Islet of Langerhans (tissue), 1 donor: ENCODE results near the gene ZNF470.

Source experiments
- FAIRE-seq: peaks from one replicate; lab custom pipeline; 2011; peaks lifted over from hg19 to GRCh38; lab: Jason Lieb, UNC

ZNF470 gene

DNA sequence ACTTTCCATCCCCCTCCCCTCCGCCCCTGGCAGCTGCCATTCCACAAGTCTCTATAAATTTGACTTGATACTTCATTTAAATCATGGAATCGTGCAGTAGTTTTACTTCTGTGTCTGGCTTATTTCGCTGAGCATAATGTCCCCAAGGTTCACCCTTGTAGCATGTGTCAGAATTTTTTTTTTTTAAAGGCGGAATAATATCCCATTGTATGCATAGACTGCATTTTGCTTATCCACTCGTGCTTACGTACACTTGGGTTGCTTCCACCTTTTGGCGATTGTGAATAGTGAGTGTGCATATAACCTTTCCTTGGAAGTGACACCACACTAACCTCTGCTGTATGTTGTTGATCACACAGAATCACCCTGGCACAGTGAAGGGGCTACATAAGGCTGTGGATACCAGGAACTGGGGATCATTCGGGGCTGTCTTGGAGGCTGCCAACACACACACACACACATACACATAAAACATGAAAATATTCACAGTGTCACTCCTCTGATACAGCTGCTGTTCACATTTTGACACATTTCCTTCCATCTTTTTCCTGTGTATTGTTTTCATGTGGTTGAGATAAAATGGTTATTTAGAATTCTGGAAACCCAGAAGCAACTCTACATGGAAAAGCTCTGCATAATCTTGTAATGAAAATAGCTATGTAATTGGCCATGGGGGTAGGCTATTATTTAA lies 41.2 kb downstream of the ZNF470 start:
- FAIRE-seq, result no peak

DNA sequence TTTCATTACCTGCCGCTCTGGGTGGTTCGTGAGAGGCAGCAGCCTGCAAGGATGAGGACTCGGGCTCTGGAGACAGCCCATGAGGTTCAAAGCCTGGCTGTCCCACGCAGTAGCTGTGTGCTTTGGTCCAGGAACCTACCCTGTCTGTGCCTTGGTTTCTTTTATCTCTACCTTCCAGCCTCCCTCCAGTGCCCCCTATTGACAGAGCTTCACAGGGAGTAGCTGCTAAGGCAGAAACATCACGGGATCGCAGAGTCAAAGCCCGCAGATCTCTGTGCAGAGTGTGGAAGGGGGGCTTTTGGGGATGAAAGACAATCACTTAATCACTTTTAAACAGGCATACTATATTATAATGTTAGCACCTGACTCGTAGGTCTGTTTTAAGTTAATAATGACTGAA lies 44.0 kb downstream of the ZNF470 start:
- no peak for FAIRE-seq

DNA sequence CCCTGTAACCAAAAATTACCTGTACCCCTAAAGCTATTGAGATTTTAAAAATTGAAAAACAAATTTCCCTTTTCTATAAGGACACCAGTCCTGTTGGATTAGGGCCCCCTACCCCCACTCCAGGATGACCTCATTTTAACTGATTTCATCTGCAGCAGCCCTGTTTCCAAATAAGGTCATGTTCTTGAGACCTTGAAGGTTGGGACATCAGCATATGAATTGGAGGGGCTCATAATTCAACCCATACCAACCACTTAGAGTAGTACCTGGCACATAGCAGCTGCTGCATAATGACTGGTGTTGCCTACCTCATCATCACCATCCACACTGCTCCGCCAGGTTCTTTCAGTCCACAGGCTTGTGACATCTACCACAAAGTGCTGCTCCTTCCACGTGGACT lies 45.5 kb downstream of the ZNF470 start:
- no peak for FAIRE-seq

DNA sequence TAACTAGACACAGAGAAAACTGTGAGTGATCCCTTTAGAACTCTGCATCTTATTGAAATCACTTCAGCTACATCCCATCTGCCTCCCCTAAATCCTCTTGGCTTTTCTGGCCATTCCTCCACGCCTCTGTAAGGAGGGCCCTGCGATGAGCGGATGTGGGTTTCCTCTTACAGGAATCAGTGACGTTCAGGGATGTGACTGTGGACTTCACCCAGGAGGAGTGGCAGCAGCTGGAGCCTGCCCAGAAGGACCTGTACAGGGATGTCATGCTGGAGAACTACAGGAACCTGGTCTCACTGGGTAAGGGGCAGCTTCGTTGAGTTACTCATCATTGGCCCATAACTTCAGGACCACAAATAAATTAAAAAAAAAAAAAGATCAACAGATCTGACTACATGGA lies 46.4 kb downstream of the ZNF470 start:
- no peak for FAIRE-seq

DNA sequence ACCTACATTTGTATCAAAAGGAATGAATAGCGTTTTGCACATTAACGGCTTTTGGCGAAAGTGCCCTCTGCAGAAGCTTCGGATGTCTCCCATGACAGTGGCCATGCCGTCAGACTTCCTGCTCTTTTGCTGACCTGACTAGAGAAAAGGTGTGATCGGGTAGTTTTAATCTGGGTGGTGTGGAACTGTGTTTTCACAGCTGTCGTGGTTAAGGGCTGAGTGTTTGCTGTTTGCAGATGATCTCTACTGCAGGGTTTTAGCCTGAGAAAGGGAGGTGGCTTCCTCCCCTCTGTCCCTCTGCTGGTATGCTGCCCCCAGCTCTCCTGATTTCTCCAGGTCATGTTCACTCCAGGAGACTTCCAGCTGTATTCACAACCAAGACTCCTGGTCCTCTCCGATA lies 50.3 kb downstream of the ZNF470 start:
- no peak for FAIRE-seq

DNA sequence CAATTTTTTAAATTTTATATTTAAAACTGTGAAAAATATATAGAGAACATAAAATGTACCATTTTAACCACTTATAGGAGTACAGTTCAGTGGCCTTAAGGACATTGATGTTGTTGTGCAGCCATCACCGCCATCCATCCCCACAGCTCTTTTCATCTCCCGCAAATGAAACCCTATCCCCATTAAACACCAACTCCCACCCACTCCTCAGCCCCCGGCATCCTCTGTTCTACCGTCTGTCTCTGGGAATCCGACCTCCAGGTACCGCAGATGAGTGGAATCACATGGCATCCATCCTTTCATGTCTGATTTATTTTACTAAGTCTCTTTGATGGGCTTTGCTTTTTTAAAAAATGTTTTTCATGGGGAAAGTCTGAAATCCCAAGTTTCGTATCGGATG lies 51.9 kb downstream of the ZNF470 start:
- no peak for FAIRE-seq

DNA sequence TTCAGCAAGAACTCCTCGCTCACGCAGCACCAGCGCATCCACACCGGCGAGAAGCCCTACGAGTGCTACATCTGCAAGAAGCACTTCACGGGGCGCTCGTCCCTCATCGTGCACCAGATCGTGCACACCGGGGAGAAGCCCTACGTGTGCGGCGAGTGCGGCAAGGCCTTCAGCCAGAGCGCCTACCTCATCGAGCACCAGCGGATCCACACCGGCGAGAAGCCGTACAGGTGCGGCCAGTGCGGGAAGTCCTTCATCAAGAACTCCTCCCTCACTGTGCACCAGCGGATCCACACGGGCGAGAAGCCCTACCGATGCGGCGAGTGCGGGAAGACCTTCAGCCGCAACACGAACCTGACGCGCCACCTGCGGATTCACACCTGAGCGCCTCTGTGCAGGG lies 55.1 kb downstream of the ZNF470 start:
- FAIRE-seq, result no peak

DNA sequence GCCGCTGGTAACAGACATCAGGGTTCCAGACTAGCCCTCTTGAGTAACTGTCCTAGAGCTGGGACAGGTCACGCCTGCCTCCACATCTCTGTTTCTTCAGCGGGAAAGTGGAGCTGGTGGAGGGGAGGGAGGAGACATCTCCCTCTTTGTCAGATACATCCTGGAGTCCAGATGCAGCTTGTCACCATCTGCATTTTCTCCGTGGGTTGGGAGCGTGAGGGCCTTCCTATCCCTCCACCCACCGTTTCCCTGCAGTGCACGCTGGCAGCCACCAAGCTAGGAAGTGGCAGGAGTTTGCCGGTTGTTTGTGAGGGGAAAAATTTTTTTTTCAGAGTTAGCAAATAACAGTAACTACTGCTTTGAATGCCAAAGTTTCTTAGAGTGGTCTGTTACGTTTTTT lies 55.7 kb downstream of the ZNF470 start:
- FAIRE-seq, result no peak

DNA sequence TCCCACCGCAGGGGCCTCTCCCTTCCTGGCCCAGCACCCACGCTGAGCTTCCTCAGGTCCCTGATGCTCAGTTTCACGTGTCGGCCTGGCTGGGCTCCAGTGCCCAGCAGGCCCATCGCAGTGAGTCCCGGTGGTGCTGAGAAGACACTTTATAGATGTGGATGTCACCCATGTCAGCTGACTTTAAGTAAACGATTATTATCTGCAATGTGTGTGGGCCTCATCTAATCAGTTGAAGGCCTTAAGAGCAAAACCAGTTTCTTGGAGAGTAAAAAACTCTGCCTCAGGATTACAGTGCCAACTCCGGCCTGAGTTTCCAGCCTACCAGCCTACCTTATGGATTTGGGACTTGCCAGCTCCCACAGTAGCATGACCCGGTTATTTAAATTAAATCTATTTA lies 58.4 kb downstream of the ZNF470 start:
- FAIRE-seq, result no peak

DNA sequence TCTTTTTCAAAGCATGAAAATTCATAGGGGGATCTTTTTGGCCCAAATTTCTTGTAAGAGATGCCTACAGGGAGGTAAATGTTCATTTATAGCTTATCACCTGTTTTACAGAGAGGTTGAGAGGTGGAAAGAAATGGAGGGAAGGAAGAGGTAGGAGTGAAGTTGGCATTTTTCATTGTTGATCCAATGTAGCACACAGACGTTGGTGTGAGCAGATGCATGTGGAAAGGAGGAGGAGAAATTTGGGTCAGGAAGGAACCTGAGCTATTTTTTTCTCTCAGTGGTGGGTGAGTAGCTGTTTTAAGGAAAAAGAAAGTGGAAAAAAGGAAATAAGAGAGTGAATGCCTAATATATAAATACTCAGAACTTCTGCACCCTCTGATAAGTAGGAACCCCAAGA lies 65.8 kb downstream of the ZNF470 start:
- FAIRE-seq, result no peak

DNA sequence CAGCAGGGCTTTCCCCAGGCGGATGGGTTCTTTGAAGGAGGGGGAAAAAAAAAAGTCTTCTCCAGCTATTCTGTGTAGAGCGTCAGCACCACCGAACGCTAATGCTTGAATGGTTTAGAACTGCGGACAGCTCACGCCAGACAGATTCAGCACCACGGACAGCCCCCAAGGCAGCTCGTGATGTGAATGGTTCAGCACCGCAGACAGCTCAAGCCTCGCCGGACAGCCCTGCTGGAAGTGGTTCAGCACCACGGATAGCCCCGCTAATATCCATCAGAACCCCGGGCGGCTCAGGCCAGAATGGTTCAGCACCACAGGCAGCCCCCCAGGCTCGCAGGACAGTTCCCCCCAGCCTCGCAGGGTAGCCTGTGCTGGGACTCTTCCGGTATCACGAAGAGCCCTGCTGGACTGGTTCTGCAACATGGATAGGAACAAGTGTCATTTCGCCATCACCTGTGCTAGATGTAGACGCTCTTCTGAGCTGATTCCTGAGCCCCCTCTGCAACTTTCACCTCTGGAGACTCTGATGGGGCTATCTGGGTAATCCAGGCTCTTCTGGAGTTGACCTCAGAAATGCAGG lies 70.8 kb downstream of the ZNF470 start:
- FAIRE-seq, result no peak
